HEK293 (cell line): Measurements from ENCODE around the gene CAP1.
A peak's percentile ranks its signal among the peaks of the same experiment; 100 is the strongest.

Experiments used
- CTCF ChIA-PET: fragments of 350-600 bp; formaldehyde crosslinking; extraction: SDS; loops from one replicate; lab custom pipeline; 2021; ENCODE audit warnings: antibody characterized with exemption; lab: Yijun Ruan, JAX
- POLR2A ChIA-PET: fragments of 300-600 bp; formaldehyde crosslinking; extraction: SDS; loops from one replicate; lab custom pipeline; 2020; ENCODE audit warnings: antibody characterized with exemption, inconsistent platforms; lab: Yijun Ruan, JAX
- H3K27ac ChIP-seq: fragments of 200-500 bp; sonication (Bioruptor generic); 2 replicates; pipeline ENCODE4 v1.5.1; 2014; ENCODE audit warnings: low read depth, low read length, control low read depth, inconsistent platforms; ENCODE audit errors: extremely low read depth
- H3K36me3 ChIP-seq, 2 experiments: fragments of 200-500 bp in 1 of 2; sonication (Bioruptor generic) in 1 of 2; 1 replicate in 1 of 2; 2 replicates in 1 of 2; pipeline ENCODE4 v1.5.1; 2014 to 2017; ENCODE audit warnings: inconsistent platforms in 2 of 2, low read length in 2 of 2; ENCODE audit not compliant: control insufficient read depth in 2 of 2, insufficient read depth in 1 of 2
- H3K4me1 ChIP-seq: fragments of 200-500 bp; sonication (Bioruptor generic); 2 replicates; pipeline ENCODE4 v1.5.1; 2014; ENCODE audit warnings: mild to moderate bottlenecking, low read length, inconsistent platforms; ENCODE audit not compliant: control insufficient read depth, insufficient read depth
- H3K4me3 ChIP-seq: 2 replicates; pipeline ENCODE4 v1.5.1; 2011; ENCODE audit warnings: low read depth, mild to moderate bottlenecking, control low read depth, low read length, moderate library complexity
- H3K9me3 ChIP-seq: fragments of 200-500 bp; sonication (Bioruptor generic); 2 replicates; pipeline ENCODE4 v1.5.1; 2014; ENCODE audit warnings: low read depth, low read length, inconsistent platforms; ENCODE audit not compliant: control insufficient read depth, insufficient read depth
- BCL11B ChIP-seq: fragments of 450-650 bp; formaldehyde crosslinking; IDR thresholded peaks from 2 replicates; pipeline ENCODE4 v1.5.1; 2016; ENCODE audit warnings: low read depth, missing biosample characterization, missing genetic modification characterization
- GLIS1 ChIP-seq: fragments of 450-650 bp; formaldehyde crosslinking; IDR thresholded peaks from 2 replicates; pipeline ENCODE4 v1.5.1; 2016; ENCODE audit warnings: missing biosample characterization, missing genetic modification characterization
- PRDM10 ChIP-seq: fragments of 450-650 bp; formaldehyde crosslinking; IDR thresholded peaks from 2 replicates; pipeline ENCODE4 v1.5.1; 2016; ENCODE audit warnings: missing biosample characterization, missing genetic modification characterization
- SP2 ChIP-seq: fragments of 450-650 bp; formaldehyde crosslinking; IDR thresholded peaks from 2 replicates; pipeline ENCODE4 v1.5.1; 2016; ENCODE audit warnings: missing biosample characterization, missing genetic modification characterization
- SP7 ChIP-seq: fragments of 450-650 bp; formaldehyde crosslinking; IDR thresholded peaks from 2 replicates; pipeline ENCODE4 v1.5.1; 2016; ENCODE audit warnings: missing biosample characterization, missing genetic modification characterization
- YY2 ChIP-seq: fragments of 450-650 bp; formaldehyde crosslinking; IDR thresholded peaks from 2 replicates; pipeline ENCODE4 v1.5.1; 2016; ENCODE audit warnings: missing biosample characterization, missing genetic modification characterization
- ZBTB17 ChIP-seq: fragments of 450-650 bp; formaldehyde crosslinking; IDR thresholded peaks from 2 replicates; pipeline ENCODE4 v1.5.1; 2016; ENCODE audit warnings: missing biosample characterization, missing genetic modification characterization
- ZBTB20 ChIP-seq: fragments of 450-650 bp; formaldehyde crosslinking; IDR thresholded peaks from 2 replicates; pipeline ENCODE4 v1.5.1; 2016; ENCODE audit warnings: missing biosample characterization, missing genetic modification characterization
- ZBTB7A ChIP-seq: fragments of 450-650 bp; formaldehyde crosslinking; IDR thresholded peaks from 2 replicates; pipeline ENCODE4 v1.5.1; 2016; ENCODE audit warnings: low read depth, missing biosample characterization, missing genetic modification characterization
- ZIC2 ChIP-seq: fragments of 450-650 bp; formaldehyde crosslinking; IDR thresholded peaks from 2 replicates; pipeline ENCODE4 v1.5.1; 2016; ENCODE audit warnings: missing biosample characterization, missing genetic modification characterization
- ZNF239 ChIP-seq: fragments of 450-650 bp; formaldehyde crosslinking; IDR thresholded peaks from 2 replicates; pipeline ENCODE4 v1.5.1; 2016; ENCODE audit warnings: missing biosample characterization, missing genetic modification characterization
- ZNF560 ChIP-seq: fragments of 450-650 bp; formaldehyde crosslinking; IDR thresholded peaks from 2 replicates; pipeline ENCODE4 v1.5.1; 2017; ENCODE audit warnings: missing biosample characterization, missing genetic modification characterization, borderline replicate concordance
- ZNF658 ChIP-seq: fragments of 450-650 bp; formaldehyde crosslinking; IDR thresholded peaks from 2 replicates; pipeline ENCODE4; 2016; ENCODE audit warnings: missing biosample characterization, missing genetic modification characterization
- ZNF747 ChIP-seq: fragments of 450-650 bp; formaldehyde crosslinking; IDR thresholded peaks from 2 replicates; pipeline ENCODE4 v1.5.1; 2016; ENCODE audit warnings: missing biosample characterization, missing genetic modification characterization
- ZSCAN5A ChIP-seq: fragments of 450-650 bp; formaldehyde crosslinking; IDR thresholded peaks from 2 replicates; pipeline ENCODE4 v1.5.1; 2016; ENCODE audit warnings: missing biosample characterization, missing genetic modification characterization
- TF ChIP-seq, protein P1 (sequence below): fragments of 450-650 bp; formaldehyde crosslinking; IDR thresholded peaks from 2 replicates; pipeline ENCODE4; 2016; ENCODE audit warnings: missing biosample characterization, missing genetic modification characterization
- TF ChIP-seq, protein P2 (sequence below): fragments of 450-650 bp; formaldehyde crosslinking; IDR thresholded peaks from 2 replicates; pipeline ENCODE4 v1.5.1; 2016; ENCODE audit warnings: missing biosample characterization, missing genetic modification characterization, borderline replicate concordance

The CAP1 gene

GRCh38 chr1:39995973-39996393, 44.5 kb upstream of the CAP1 start (continued):
- peak; percentile 36; the same call in 1 of the 2 replicates for TF ChIP-seq PRDM10 (tag by site-specific recombination)
- TF ChIP-seq GLIS1, result no peak
- no peak for TF ChIP-seq SP2 (tag by site-specific recombination)
- TF ChIP-seq ZNF560 (tag by site-specific recombination), result no peak
- no peak for TF ChIP-seq ZBTB20 (tag by site-specific recombination)
- no peak for TF ChIP-seq SP7
- no peak for TF ChIP-seq ZBTB17 (tag by site-specific recombination)
- TF ChIP-seq, protein P1, sequence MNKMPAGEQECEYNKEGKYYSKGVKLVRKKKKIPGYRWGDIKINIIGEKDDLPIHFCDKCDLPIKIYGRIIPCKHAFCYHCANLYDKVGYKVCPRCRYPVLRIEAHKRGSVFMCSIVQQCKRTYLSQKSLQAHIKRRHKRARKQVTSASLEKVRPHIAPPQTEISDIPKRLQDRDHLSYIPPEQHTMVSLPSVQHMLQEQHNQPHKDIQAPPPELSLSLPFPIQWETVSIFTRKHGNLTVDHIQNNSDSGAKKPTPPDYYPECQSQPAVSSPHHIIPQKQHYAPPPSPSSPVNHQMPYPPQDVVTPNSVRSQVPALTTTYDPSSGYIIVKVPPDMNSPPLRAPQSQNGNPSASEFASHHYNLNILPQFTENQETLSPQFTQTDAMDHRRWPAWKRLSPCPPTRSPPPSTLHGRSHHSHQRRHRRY, result no peak
- TF ChIP-seq, protein P2, sequence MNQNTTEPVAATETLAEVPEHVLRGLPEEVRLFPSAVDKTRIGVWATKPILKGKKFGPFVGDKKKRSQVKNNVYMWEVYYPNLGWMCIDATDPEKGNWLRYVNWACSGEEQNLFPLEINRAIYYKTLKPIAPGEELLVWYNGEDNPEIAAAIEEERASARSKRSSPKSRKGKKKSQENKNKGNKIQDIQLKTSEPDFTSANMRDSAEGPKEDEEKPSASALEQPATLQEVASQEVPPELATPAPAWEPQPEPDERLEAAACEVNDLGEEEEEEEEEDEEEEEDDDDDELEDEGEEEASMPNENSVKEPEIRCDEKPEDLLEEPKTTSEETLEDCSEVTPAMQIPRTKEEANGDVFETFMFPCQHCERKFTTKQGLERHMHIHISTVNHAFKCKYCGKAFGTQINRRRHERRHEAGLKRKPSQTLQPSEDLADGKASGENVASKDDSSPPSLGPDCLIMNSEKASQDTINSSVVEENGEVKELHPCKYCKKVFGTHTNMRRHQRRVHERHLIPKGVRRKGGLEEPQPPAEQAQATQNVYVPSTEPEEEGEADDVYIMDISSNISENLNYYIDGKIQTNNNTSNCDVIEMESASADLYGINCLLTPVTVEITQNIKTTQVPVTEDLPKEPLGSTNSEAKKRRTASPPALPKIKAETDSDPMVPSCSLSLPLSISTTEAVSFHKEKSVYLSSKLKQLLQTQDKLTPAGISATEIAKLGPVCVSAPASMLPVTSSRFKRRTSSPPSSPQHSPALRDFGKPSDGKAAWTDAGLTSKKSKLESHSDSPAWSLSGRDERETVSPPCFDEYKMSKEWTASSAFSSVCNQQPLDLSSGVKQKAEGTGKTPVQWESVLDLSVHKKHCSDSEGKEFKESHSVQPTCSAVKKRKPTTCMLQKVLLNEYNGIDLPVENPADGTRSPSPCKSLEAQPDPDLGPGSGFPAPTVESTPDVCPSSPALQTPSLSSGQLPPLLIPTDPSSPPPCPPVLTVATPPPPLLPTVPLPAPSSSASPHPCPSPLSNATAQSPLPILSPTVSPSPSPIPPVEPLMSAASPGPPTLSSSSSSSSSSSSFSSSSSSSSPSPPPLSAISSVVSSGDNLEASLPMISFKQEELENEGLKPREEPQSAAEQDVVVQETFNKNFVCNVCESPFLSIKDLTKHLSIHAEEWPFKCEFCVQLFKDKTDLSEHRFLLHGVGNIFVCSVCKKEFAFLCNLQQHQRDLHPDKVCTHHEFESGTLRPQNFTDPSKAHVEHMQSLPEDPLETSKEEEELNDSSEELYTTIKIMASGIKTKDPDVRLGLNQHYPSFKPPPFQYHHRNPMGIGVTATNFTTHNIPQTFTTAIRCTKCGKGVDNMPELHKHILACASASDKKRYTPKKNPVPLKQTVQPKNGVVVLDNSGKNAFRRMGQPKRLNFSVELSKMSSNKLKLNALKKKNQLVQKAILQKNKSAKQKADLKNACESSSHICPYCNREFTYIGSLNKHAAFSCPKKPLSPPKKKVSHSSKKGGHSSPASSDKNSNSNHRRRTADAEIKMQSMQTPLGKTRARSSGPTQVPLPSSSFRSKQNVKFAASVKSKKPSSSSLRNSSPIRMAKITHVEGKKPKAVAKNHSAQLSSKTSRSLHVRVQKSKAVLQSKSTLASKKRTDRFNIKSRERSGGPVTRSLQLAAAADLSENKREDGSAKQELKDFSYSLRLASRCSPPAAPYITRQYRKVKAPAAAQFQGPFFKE (tag by site-specific recombination), result no peak
- no peak for TF ChIP-seq ZBTB7A (tag by site-specific recombination)
- peak; percentile 26 for TF ChIP-seq ZIC2 (tag by site-specific recombination)

DNA sequence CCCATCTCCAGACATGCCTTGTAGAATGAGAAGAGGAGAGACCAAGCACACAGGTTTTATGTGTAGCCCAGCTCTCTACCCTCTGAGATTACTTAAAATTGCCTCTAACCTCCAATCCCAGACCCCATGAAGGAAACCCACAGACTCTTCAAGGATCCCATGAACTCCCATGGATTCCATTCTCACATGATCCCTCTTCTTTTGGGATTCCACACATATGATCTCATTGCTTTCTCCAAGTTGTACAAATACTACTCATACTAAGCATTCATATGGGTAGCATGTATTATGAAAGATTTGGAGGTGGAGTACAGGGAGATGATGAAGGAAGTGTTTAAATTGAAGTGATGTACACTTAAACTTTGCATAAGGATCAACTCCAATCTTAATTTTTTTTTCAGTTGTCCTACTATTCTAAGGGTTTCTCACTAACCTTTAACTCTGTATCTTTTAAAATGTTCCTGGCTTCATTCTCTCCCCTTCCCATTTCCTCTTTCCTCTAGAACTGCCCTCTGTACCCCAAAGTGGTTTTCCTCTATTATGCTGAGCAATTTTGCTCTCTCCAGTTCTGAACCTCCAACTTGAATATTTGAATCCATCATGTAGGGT, 44.0 kb upstream of the CAP1 start:
- POLR2A ChIA-PET, result interaction anchor here (1.1 kb wide), 1 partner anchor 258 kb away, joined by 3 read pairs; the partner anchor contains the start of gene PPIE
- TF ChIP-seq ZSCAN5A (tag by site-specific recombination), result no peak
- peak; percentile 83 for TF ChIP-seq PRDM10 (tag by site-specific recombination)
- no peak for TF ChIP-seq YY2 (tag by site-specific recombination)
- no peak for TF ChIP-seq BCL11B (tag by site-specific recombination)
- no peak for TF ChIP-seq ZNF239
- TF ChIP-seq ZNF747 (tag by site-specific recombination), result no peak
- TF ChIP-seq ZNF658 (tag by site-specific recombination), result no peak
- CTCF ChIA-PET, result interaction anchor here (1.8 kb wide), 1 partner anchor 36 kb away, joined by 6 read pairs; no protein-coding TSS in a partner anchor
- Histone ChIP-seq H3K27ac (no peak overlapping the region), H3K4me3 (no peak overlapping the region), H3K9me3 (no peaks in the 10 kb centered on the region), H3K4me1 (no peaks in the 10 kb centered on the region), H3K36me3 (no peaks in the 10 kb centered on the region)
